WTC11 (cell line): ENCODE measurements around the gene IKBKG.

Experiments
- ATF1 ChIP-seq: sonication (generic); formaldehyde crosslinking; IDR thresholded peaks from 2 replicates; pipeline ENCODE4 v1.8.1; 2023; ENCODE audit warnings: mild to moderate bottlenecking, moderate library complexity, missing genetic modification reagents
- CTCF ChIP-seq: fragments of 200-600 bp; IDR thresholded peaks from 2 replicates; pipeline ENCODE4 v1.8.0; 2022; ENCODE audit warnings: antibody characterized with exemption
- E2F1 ChIP-seq: sonication (generic); formaldehyde crosslinking; IDR thresholded peaks from 2 replicates; pipeline ENCODE4 v1.8.0; 2022; ENCODE audit warnings: mild to moderate bottlenecking, missing genetic modification reagents
- E2F4 ChIP-seq: sonication (generic); formaldehyde crosslinking; IDR thresholded peaks from 2 replicates; pipeline ENCODE4 v1.8.1; 2022; ENCODE audit warnings: low read depth, mild to moderate bottlenecking, moderate library complexity, missing genetic modification reagents, borderline replicate concordance
- ESRRA ChIP-seq: sonication (generic); formaldehyde crosslinking; IDR thresholded peaks from 2 replicates; pipeline ENCODE4 v1.8.1; 2022; ENCODE audit warnings: mild to moderate bottlenecking, missing genetic modification reagents, borderline replicate concordance
- GRHL2 ChIP-seq: fragments of 250-450 bp; sonication (Bioruptor Pico); IDR thresholded peaks from 2 replicates; pipeline ENCODE4 v1.8.0; 2022; ENCODE audit warnings: mild to moderate bottlenecking, moderate library complexity; ENCODE audit not compliant: insufficient replicate concordance, severe bottlenecking
- MAX ChIP-seq: sonication (generic); formaldehyde crosslinking; IDR thresholded peaks from 2 replicates; pipeline ENCODE4 v1.8.0; 2022; ENCODE audit warnings: mild to moderate bottlenecking, missing genetic modification reagents
- NR3C1 ChIP-seq: sonication (generic); formaldehyde crosslinking; conservative IDR thresholded peaks from 2 replicates; pipeline ENCODE4 v1.8.1; 2023; ENCODE audit warnings: low read depth, mild to moderate bottlenecking, missing genetic modification reagents
- SOX15 ChIP-seq: fragments of 250-450 bp; sonication (Bioruptor Pico); IDR thresholded peaks from 2 replicates; pipeline ENCODE4 v1.9.0; 2021; ENCODE audit warnings: mild to moderate bottlenecking
- TCF7 ChIP-seq: sonication (generic); formaldehyde crosslinking; IDR thresholded peaks from 2 replicates; pipeline ENCODE4 v1.8.0; 2022; ENCODE audit warnings: mild to moderate bottlenecking, low read depth, missing genetic modification reagents, moderate library complexity
- ZNF121 ChIP-seq: sonication (generic); formaldehyde crosslinking; IDR thresholded peaks from 2 replicates; pipeline ENCODE4 v1.8.0; 2023; ENCODE audit warnings: missing genetic modification reagents
- ZNF281 ChIP-seq: sonication (generic); formaldehyde crosslinking; IDR thresholded peaks from 2 replicates; pipeline ENCODE4 v1.8.0; 2023; ENCODE audit warnings: mild to moderate bottlenecking, missing genetic modification reagents
- ZNF396 ChIP-seq: fragments of 250-450 bp; sonication (Bioruptor Pico); IDR thresholded peaks from 2 replicates; pipeline ENCODE4 v1.8.0; 2021; ENCODE audit warnings: mild to moderate bottlenecking, moderate library complexity, borderline replicate concordance
- ZNF425 ChIP-seq: fragments of 250-450 bp; sonication (Bioruptor Pico); conservative IDR thresholded peaks from 2 replicates; pipeline ENCODE4 v1.9.0; 2021; ENCODE audit warnings: mild to moderate bottlenecking

GRCh38 chrX:154512879-154513553 lies 34.4 kb upstream of the IKBKG start:
- TF ChIP-seq E2F1 (CRISPR knock-in tag) (no peak), ZNF121 (CRISPR knock-in tag) (no peak), CTCF (no peak), GRHL2 (CRISPR knock-in tag) (no peak), ZNF425 (CRISPR knock-in tag) (no peak), SOX15 (no peak), E2F4 (CRISPR knock-in tag) (no peak), MAX (CRISPR knock-in tag) (no peak), ZNF281 (CRISPR knock-in tag) (no peak), ATF1 (CRISPR knock-in tag) (no peak), ESRRA (CRISPR knock-in tag) (no peak), ZNF396 (CRISPR knock-in tag) (no peak), NR3C1 (CRISPR knock-in tag) (no peak), TCF7 (CRISPR knock-in tag) (no peak)
